CD4-positive, alpha-beta T cell (primary cell): ENCODE data around the gene SAMD4A. TPM values are rescaled to one million over a fixed set of nuclear protein-coding genes. Genes with fewer than 3 reads are reported as not detected.

Experiments
- ATAC-seq: fragments of 200-7000 bp; cut with Tn5 transposase; one replicate; pipeline ENCODE4 v1.10.0; 2022; ENCODE audit warnings: mild to moderate bottlenecking; ENCODE audit not compliant: poor library complexity
- CTCF ChIA-PET: fragments of 350-600 bp; sonication (Branson Sonifier 250); formaldehyde crosslinking; loops from one replicate; lab custom pipeline; 2021; ENCODE audit warnings: antibody characterized with exemption, inconsistent platforms; lab: Charles Lee
- POLR2A ChIA-PET: fragments of 350-600 bp; sonication (Branson Sonifier 250); formaldehyde crosslinking; loops from one replicate; lab custom pipeline; 2021; ENCODE audit warnings: antibody characterized with exemption, inconsistent platforms; lab: Charles Lee
- DNase-seq, 14 experiments: peaks; one replicate each; pipeline ENCODE4 v3.0.0-alpha.2; 2013 to 2020; ENCODE audit warnings: mixed read lengths in 2 of 14
- H3K27ac ChIP-seq, 2 donors: one replicate each; pipeline versions ENCODE4 v1.5.1 to v1.7.0; 2013; ENCODE audit warnings: low read length in 2 of 2, low read depth in 1 of 2, mild to moderate bottlenecking in 1 of 2
- H3K27me3 ChIP-seq, 2 experiments: 1 replicate in 1 of 2; 2 replicates in 1 of 2; pipeline versions ENCODE4 v1.6.1 to v1.7.0; 2013; ENCODE audit warnings: low read length in 2 of 2, control low read depth in 1 of 2, mild to moderate bottlenecking in 1 of 2, moderate library complexity in 1 of 2; ENCODE audit not compliant: insufficient read depth in 2 of 2, control insufficient read depth in 1 of 2
- H3K36me3 ChIP-seq: one replicate; pipeline ENCODE4 v1.6.1; 2013; ENCODE audit warnings: low read length, control low read depth; ENCODE audit not compliant: insufficient read depth
- H3K4me1 ChIP-seq: one replicate; pipeline ENCODE4 v1.6.1; 2013; ENCODE audit warnings: low read length, control low read depth; ENCODE audit not compliant: insufficient read depth
- H3K4me3 ChIP-seq: one replicate; pipeline ENCODE4 v1.5.1; 2013; ENCODE audit warnings: mild to moderate bottlenecking, low read length, moderate library complexity
- H3K9me3 ChIP-seq, 2 experiments: 1 replicate in 1 of 2; 2 replicates in 1 of 2; pipeline versions ENCODE4 v1.6.1 to v1.7.0; 2013; ENCODE audit warnings: low read length in 2 of 2, mild to moderate bottlenecking in 2 of 2, control low read depth in 1 of 2, moderate library complexity in 1 of 2; ENCODE audit not compliant: control insufficient read depth in 1 of 2, insufficient read depth in 1 of 2
- H3K27ac Mint-ChIP-seq: one replicate; pipeline ENCODE4 v1.8.0; 2020; ENCODE audit warnings: mixed read lengths
- H3K27me3 Mint-ChIP-seq: one replicate; pipeline ENCODE4 v1.8.0; 2021; ENCODE audit warnings: mixed read lengths
- H3K36me3 Mint-ChIP-seq: one replicate; pipeline ENCODE4 v1.8.0; 2021; ENCODE audit warnings: low read depth, mixed read lengths
- H3K4me1 Mint-ChIP-seq: one replicate; pipeline ENCODE4 v1.8.0; 2021; ENCODE audit warnings: low read depth, mixed read lengths
- H3K4me3 Mint-ChIP-seq: one replicate; pipeline ENCODE4 v1.8.0; 2020; ENCODE audit warnings: mild to moderate bottlenecking, mixed read lengths
- H3K9me3 Mint-ChIP-seq: one replicate; pipeline ENCODE4 v1.8.0; 2020; ENCODE audit warnings: mixed read lengths
- CTCF ChIP-seq: fragments of 200-600 bp; IDR thresholded peaks from one replicate; pipeline ENCODE4 v1.8.0; 2022; ENCODE audit warnings: antibody characterized with exemption, mild to moderate bottlenecking
- intact Hi-C, 2 experiments: fragments of 100-400 bp; cut with DNase I in 1 of 2; cut with micrococcal nuclease in 1 of 2; formaldehyde crosslinking; loops; one replicate each; pipeline versions ENCODE4 v1.15.1 to v1.9.0; 2023 to 2025; cut with DNase I, micrococcal nuclease
- total RNA-seq, 174 experiments: library from RNA in 2 of 174; stranded (reverse) in 2 of 174; gene quantifications; one replicate each; pipeline ENCODE4 v1.2.3 and lab custom pipeline; 2021 to 2026

SAMD4A gene
- total RNA-seq, 2 experiments from 2014 or later = 1.9 to 2.3 TPM

- CTCF ChIA-PET = no interaction called here
- Histone ChIP-seq H3K27ac (no peak overlapping the region), H3K4me3 (no peak overlapping the region), H3K4me1 (no peaks in the 10 kb centered on the region), H3K36me3 (no peaks in the 10 kb centered on the region), H3K9me3 (no peaks in the 10 kb centered on the region), H3K27me3 (no peaks in the 10 kb centered on the region)
- intact Hi-C loops = no loop called here
- TF ChIP-seq CTCF = no peak
- no peak for ATAC-seq
- Mint-ChIP-seq H3K27me3 (peaks cover 2% of the 10 kb centered on the region), H3K4me1 (no peaks in the 10 kb centered on the region), H3K27ac (no peak overlapping the region), H3K36me3 (no peaks in the 10 kb centered on the region), H3K9me3 (no peaks in the 10 kb centered on the region), H3K4me3 (no peak overlapping the region)
- POLR2A ChIA-PET = no interaction called here
- DNase-seq = no peak
These were observed 135.1 kb downstream of the SAMD4A start for GRCh38 chr14:54702014-54702491.

GRCh38 chr14:54702492-54702891 is 135.6 kb downstream of the SAMD4A start:
- ChIA-PET CTCF (no interaction called here), POLR2A (no interaction called here)
- Histone ChIP-seq H3K4me3 (no peak overlapping the region), H3K27me3 (no peaks in the 10 kb centered on the region), H3K9me3 (no peaks in the 10 kb centered on the region), H3K27ac (no peak overlapping the region), H3K36me3 (no peaks in the 10 kb centered on the region), H3K4me1 (no peaks in the 10 kb centered on the region)
- TF ChIP-seq CTCF = no peak
- ATAC-seq = no peak
- Mint-ChIP-seq H3K27ac (no peak overlapping the region), H3K27me3 (no peaks in the 10 kb centered on the region), H3K9me3 (no peaks in the 10 kb centered on the region), H3K4me3 (no peak overlapping the region), H3K4me1 (no peaks in the 10 kb centered on the region), H3K36me3 (no peaks in the 10 kb centered on the region)
- intact Hi-C loops = no loop called here
- no peak for DNase-seq

GRCh38 chr14:54703082-54703481 is 136.2 kb downstream of the SAMD4A start:
- Mint-ChIP-seq H3K36me3 (no peaks in the 10 kb centered on the region), H3K9me3 (no peaks in the 10 kb centered on the region), H3K27ac (no peak overlapping the region), H3K27me3 (no peaks in the 10 kb centered on the region), H3K4me1 (no peaks in the 10 kb centered on the region), H3K4me3 (no peak overlapping the region)
- ChIA-PET POLR2A (no interaction called here), CTCF (no interaction called here)
- DNase-seq (no peak), ATAC-seq (no peak)
- no peaks in the 10 kb centered on the region for H3K36me3 ChIP-seq
- H3K27me3 ChIP-seq = no peaks in the 10 kb centered on the region
- intact Hi-C loops = no loop called here
- TF ChIP-seq CTCF = no peak
- no peaks in the 10 kb centered on the region for H3K4me1 ChIP-seq
- no peak overlapping the region for H3K27ac ChIP-seq
- no peak overlapping the region for H3K4me3 ChIP-seq
- H3K9me3 ChIP-seq = no peaks in the 10 kb centered on the region
